T-cell (primary cell): ENCODE results near the gene PPP3R2. TPM values are rescaled to one million over a fixed set of nuclear protein-coding genes. Genes with fewer than 3 reads are reported as not detected.

ENCODE experiments used
- ATAC-seq, 4 experiments: fragments of 200-7000 bp in 3 of 4; fragments of 150-1000 bp in 1 of 4; cut with Tn5 transposase; replicated peaks in 1 of 4; 1 replicate in 3 of 4; 2 replicates in 1 of 4; pipeline ENCODE4 v1.10.0; 2021; ENCODE audit warnings: moderate library complexity in 3 of 4, mild to moderate bottlenecking in 2 of 4, moderate number of reproducible peaks in 1 of 4
- CTCF ChIA-PET, 2 donors: fragments of 300-600 bp; sonication (Branson Sonifier 250); formaldehyde crosslinking; loops; one replicate each; lab custom pipeline; 2022; ENCODE audit warnings: antibody characterized with exemption in 2 of 2; lab: Charles Lee
- POLR2A ChIA-PET, 2 donors: fragments of 300-600 bp; sonication (Branson Sonifier 250); formaldehyde crosslinking; loops; one replicate each; lab custom pipeline; 2022; ENCODE audit warnings: antibody characterized with exemption in 2 of 2; lab: Charles Lee
- DNase-seq, 35 experiments: peaks; one replicate each; pipeline versions ENCODE4 v3.0.0 to v3.0.0-alpha.2; 2013 to 2023
- H3K27ac ChIP-seq: one replicate; pipeline ENCODE4 v1.5.1; 2013; ENCODE audit warnings: low read length
- H3K27me3 ChIP-seq, 2 experiments: replicated peaks in 1 of 2; 1 replicate in 1 of 2; 2 replicates in 1 of 2; pipeline versions ENCODE4 v1.6.1 to v1.7.0; 2013; ENCODE audit warnings: low read length in 1 of 2, mixed read lengths in 1 of 2; ENCODE audit not compliant: control insufficient read depth in 2 of 2, insufficient read depth in 2 of 2; ENCODE audit errors: extremely low read depth in 1 of 2
- H3K36me3 ChIP-seq, 2 donors: 1 replicate in 1 of 2; 2 replicates in 1 of 2; pipeline versions ENCODE4 v1.6.1 to v1.7.0; 2013; ENCODE audit warnings: low read length in 1 of 2; ENCODE audit not compliant: control insufficient read depth in 2 of 2, insufficient read depth in 1 of 2; ENCODE audit errors: extremely low read depth in 1 of 2
- H3K4me1 ChIP-seq, 2 experiments: 1 replicate in 1 of 2; 2 replicates in 1 of 2; pipeline versions ENCODE4 v1.6.1 to v1.7.0; 2013; ENCODE audit warnings: low read length in 2 of 2, mixed read lengths in 1 of 2; ENCODE audit not compliant: insufficient read depth in 2 of 2, control insufficient read depth in 1 of 2; ENCODE audit errors: extremely low read depth in 1 of 2
- H3K4me3 ChIP-seq, 2 donors: 1 replicate in 1 of 2; 2 replicates in 1 of 2; pipeline versions ENCODE4 v1.5.1 to v1.7.0; 2013; ENCODE audit warnings: mild to moderate bottlenecking in 2 of 2, low read length in 1 of 2, moderate library complexity in 1 of 2; ENCODE audit not compliant: control insufficient read depth in 1 of 2; ENCODE audit errors: extremely low read depth in 1 of 2
- H3K9me3 ChIP-seq: 2 replicates; pipeline ENCODE4 v1.7.0; 2013
- H3K27ac Mint-ChIP-seq, 2 donors: one replicate each; pipeline ENCODE4 v1.8.0; 2020 to 2021; ENCODE audit warnings: mild to moderate bottlenecking in 2 of 2, mixed read lengths in 2 of 2
- H3K27me3 Mint-ChIP-seq, 2 donors: one replicate each; pipeline ENCODE4 v1.8.0; 2021 to 2022; ENCODE audit warnings: mixed read lengths in 2 of 2
- H3K36me3 Mint-ChIP-seq: one replicate; pipeline ENCODE4 v1.8.0; 2021; ENCODE audit warnings: mixed read lengths
- H3K4me1 Mint-ChIP-seq, 3 donors: one replicate each; pipeline ENCODE4 v1.8.0; 2020 to 2022; ENCODE audit warnings: mixed read lengths in 3 of 3, mild to moderate bottlenecking in 1 of 3
- H3K4me3 Mint-ChIP-seq, 3 donors: one replicate each; pipeline ENCODE4 v1.8.0; 2020 to 2022; ENCODE audit warnings: mild to moderate bottlenecking in 3 of 3, mixed read lengths in 3 of 3, moderate library complexity in 3 of 3
- H3K9me3 Mint-ChIP-seq, 3 donors: one replicate each; pipeline ENCODE4 v1.8.0; 2020 to 2022; ENCODE audit warnings: mixed read lengths in 3 of 3
- WGBS: methylation state at CpG from one replicate; pipeline ENCODE4 v1.1.5; 2013; ENCODE audit warnings: missing lambda C conversion rate; ENCODE audit not compliant: insufficient coverage; 5-methylcytosine and 5-hydroxymethylcytosine counted together
- total RNA-seq, 35 experiments: library from RNA in 6 of 35; stranded (reverse) in 6 of 35; fragments of 120-200 nt in 1 of 35; gene quantifications; one replicate each; pipeline versions ENCODE4 v1.2.1 to v1.2.4 and lab custom pipeline; 2013 to 2026

PPP3R2 gene
- total RNA-seq, 5 donors from 2014 or later (not counting 1 experiment from before 2014, with no cell fraction given), result not detected

DNA sequence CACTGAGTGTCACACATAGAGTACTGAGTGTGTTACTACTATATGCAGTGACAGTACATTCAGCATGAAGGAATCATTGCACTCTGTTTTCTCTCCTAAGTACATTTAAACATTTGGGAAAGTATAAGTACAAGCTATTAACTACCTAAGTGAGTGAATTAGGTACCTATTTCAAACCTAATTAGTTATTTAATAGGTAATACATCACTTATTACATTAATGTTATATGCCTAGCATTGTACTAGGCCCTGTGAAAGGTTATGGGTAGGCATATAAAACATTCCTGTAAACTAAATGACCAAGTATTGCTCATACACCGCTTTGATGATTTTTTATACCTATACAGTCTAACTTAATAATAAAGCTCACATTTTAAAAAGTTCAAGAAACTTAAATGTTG, 25.7 kb upstream of the PPP3R2 start:
- Mint-ChIP-seq H3K4me1 (no peaks in the 10 kb centered on the region), H3K4me3 (no peak overlapping the region), H3K27ac (no peak overlapping the region), H3K36me3 (no peaks in the 10 kb centered on the region), H3K9me3 (peaks cover 0 to 2% (median 0%) of the 10 kb centered on the region in 3 donors), H3K27me3 (peaks cover 0 to 3% of the 10 kb centered on the region in 2 donors)
- Histone ChIP-seq H3K27ac (no peak overlapping the region), H3K4me1 (no peaks in the 10 kb centered on the region), H3K36me3 (no peaks in the 10 kb centered on the region), H3K9me3 (no peaks in the 10 kb centered on the region), H3K27me3 (no peaks in the 10 kb centered on the region), H3K4me3 (no peak overlapping the region)
- no CpG with 5 or more reads among the region's 1 CpG for WGBS
- CTCF ChIA-PET, result interaction anchor here in 1 of 2 donors (0.7 kb wide), 1 partner anchor 10 kb away, joined by 3 read pairs; no protein-coding TSS in a partner anchor
- ATAC-seq (no peak), DNase-seq (no peak)
- POLR2A ChIA-PET, result no interaction called here

DNA sequence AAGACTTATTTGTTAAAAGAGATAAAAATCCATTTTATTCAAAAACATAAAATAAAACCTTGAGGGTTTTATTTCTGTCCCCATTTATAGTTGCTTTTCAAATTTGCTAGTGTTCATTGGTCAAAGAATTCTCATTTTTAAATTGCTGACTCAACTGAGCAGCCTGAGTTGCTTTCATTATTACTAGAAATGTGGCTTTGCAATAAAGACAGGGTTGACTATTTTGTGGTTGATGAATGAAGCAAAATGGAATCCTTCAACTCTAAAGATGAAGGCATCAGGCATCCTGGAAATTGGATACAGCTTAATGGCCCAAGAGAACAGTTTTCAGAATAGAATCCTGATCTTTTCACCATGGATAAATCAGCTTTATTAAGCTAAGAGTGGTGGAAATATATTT, 23.9 kb upstream of the PPP3R2 start:
- peaks cover 0 to 2% of the 10 kb centered on the region in 2 donors for H3K27me3 Mint-ChIP-seq
- no peak for ATAC-seq

DNA sequence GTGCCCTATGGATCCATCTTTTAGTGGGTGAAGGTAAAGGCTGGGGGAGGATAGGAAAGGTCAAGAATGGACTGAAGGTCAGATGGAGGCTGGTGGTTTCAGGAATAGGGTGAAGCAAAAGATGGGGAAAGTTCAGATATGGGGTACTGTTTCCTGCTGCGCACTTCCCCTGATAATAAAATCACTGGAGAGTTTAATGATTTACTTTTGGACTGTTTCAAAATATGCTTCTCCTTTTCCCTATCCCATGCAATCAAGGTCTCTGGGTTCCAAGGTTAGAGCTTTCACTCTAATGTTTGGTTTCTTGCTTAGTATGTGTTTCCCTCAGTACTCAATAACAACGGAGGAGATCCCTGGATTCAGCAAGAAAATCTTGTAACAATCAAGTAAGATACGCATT, 10.8 kb upstream of the PPP3R2 start:
- Mint-ChIP-seq H3K36me3 (no peaks in the 10 kb centered on the region), H3K27me3 (peaks cover 6 to 14% of the 10 kb centered on the region in 2 donors), H3K4me3 (no peak overlapping the region), H3K27ac (no peak overlapping the region), H3K4me1 (peaks cover 0 to 5% (median 4%) of the 10 kb centered on the region in 3 donors), H3K9me3 (no peaks in the 10 kb centered on the region)
- H3K4me1 ChIP-seq, result peaks cover 0 to 5% of the 10 kb centered on the region in 2 experiments
- CTCF ChIA-PET, result no interaction called here
- DNase-seq, result no peak
- POLR2A ChIA-PET, result no interaction called here
- H3K36me3 ChIP-seq, result no peaks in the 10 kb centered on the region
- no peak overlapping the region for H3K4me3 ChIP-seq
- no peak overlapping the region for H3K27ac ChIP-seq
- peaks cover 2 to 3% of the 10 kb centered on the region in 2 experiments for H3K27me3 ChIP-seq
- H3K9me3 ChIP-seq, result no peaks in the 10 kb centered on the region
- no CpG with 5 or more reads among the region's 3 CpGs for WGBS
- ATAC-seq, result no peak

More for the DNA sequence above, 23.9 kb upstream of the PPP3R2 start:
- no peak overlapping the region for H3K27ac ChIP-seq
- no peaks in the 10 kb centered on the region for H3K36me3 ChIP-seq
- no peaks in the 10 kb centered on the region for H3K9me3 ChIP-seq
- H3K4me3 Mint-ChIP-seq, result no peak overlapping the region
- no peaks in the 10 kb centered on the region for H3K4me1 Mint-ChIP-seq
- peaks cover 0 to 2% (median 0%) of the 10 kb centered on the region in 3 donors for H3K9me3 Mint-ChIP-seq
- no peak overlapping the region for H3K27ac Mint-ChIP-seq
- no peaks in the 10 kb centered on the region for H3K36me3 Mint-ChIP-seq
- no peak for DNase-seq
- POLR2A ChIA-PET, result interaction anchor here in 1 of 2 donors (0.7 kb wide), 1 partner anchor 16 kb away, joined by 3 read pairs; no protein-coding TSS in a partner anchor
- no peak overlapping the region for H3K4me3 ChIP-seq
- no peaks in the 10 kb centered on the region for H3K4me1 ChIP-seq
- CTCF ChIA-PET, result no interaction called here
- no peaks in the 10 kb centered on the region for H3K27me3 ChIP-seq

DNA sequence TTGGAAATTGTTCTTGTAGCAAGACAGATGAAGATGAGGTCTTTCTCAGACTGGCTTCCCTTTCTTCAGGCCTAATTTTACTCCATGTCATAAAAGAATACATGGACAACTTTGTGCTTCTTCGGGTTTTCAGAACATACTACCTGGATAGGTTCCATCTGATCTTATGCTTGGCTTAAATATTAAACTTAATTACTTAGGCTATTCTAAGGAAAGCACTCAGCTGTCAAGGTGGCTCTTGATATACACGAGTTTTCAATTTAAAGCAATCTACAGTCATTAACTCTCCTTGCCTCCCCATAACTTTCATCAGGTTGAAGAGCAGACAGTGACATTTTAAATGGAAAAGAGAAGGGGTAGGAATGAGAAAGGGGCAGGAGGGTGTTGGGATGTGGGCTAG, 9.5 kb upstream of the PPP3R2 start:
- ATAC-seq (no peak), DNase-seq (no peak)
- peaks cover 0 to 5% of the 10 kb centered on the region in 2 experiments for H3K4me1 ChIP-seq
- Mint-ChIP-seq H3K9me3 (no peaks in the 10 kb centered on the region), H3K4me3 (no peak overlapping the region), H3K27ac (no peak overlapping the region), H3K27me3 (peaks cover 6 to 18% of the 10 kb centered on the region in 2 donors), H3K4me1 (peaks cover 0 to 5% (median 4%) of the 10 kb centered on the region in 3 donors), H3K36me3 (no peaks in the 10 kb centered on the region)
- no peaks in the 10 kb centered on the region for H3K9me3 ChIP-seq
- H3K27ac ChIP-seq, result no peak overlapping the region
- no CpG with 5 or more reads among the region's 2 CpGs for WGBS
- peaks cover 2 to 3% of the 10 kb centered on the region in 2 experiments for H3K27me3 ChIP-seq
- CTCF ChIA-PET, result interaction anchor here in 1 of 2 donors (0.7 kb wide), 1 partner anchor 19 kb away, joined by 3 read pairs; no protein-coding TSS in a partner anchor
- H3K36me3 ChIP-seq, result no peaks in the 10 kb centered on the region
- POLR2A ChIA-PET, result no interaction called here
- H3K4me3 ChIP-seq, result no peak overlapping the region

DNA sequence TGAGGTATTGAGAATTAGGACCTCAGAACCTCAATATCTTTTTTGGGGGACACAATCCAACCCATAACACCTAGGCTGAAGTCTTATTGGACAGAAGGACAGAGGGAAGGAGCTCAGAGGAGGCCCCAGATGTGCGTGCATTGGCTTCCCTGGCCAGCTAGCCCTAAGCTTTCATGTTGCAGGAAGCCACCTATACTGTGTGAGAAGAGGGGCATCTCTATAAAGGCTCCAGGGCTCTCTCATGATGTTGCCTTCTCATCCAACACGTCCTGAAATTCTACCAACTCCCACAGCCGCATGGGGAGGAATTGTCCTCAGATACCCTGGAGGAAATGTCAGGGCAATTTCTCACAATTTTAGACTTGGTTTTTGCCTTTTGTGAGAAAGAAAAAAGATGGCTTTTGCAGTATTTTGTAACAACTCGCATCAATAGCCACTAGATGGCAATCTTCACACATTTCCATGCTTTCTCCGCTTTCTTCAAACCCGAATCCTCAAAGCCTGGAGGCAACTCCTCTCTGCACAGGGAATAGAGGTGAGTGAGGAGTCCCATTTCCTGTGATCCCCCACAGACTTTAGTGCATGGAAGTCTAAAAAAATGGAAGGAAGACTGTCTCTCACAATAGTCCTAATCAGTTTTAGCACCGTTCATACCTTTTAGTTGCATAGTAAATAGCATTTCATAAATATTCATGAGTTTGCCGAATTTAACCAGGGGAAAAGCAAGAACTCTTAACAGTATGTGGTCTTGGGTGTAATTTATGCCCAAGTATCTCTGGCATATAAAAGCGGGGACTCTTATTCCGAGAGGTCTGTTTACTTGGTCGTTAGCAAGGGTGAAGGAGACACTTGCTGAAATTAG, 7.4 kb upstream of the PPP3R2 start:
- no CpG with 5 or more reads among the region's 11 CpGs for WGBS
- Histone ChIP-seq H3K36me3 (no peaks in the 10 kb centered on the region), H3K27ac (no peak overlapping the region), H3K27me3 (peaks cover 2 to 3% of the 10 kb centered on the region in 2 experiments), H3K4me3 (no peak overlapping the region), H3K9me3 (no peaks in the 10 kb centered on the region), H3K4me1 (peaks cover 0 to 5% of the 10 kb centered on the region in 2 experiments)
- DNase-seq (peak in 4 of 35 experiments; percentile 2 to 52 (median 10)), ATAC-seq (peak in 1 of 4 experiments; percentile 45)
- POLR2A ChIA-PET, result interaction anchor here in 1 of 2 donors (0.8 kb wide), 1 partner anchor 14 kb away, joined by 4 read pairs; no protein-coding TSS in a partner anchor
- Mint-ChIP-seq H3K9me3 (no peaks in the 10 kb centered on the region), H3K4me1 (peaks cover 0 to 5% (median 4%) of the 10 kb centered on the region in 3 donors), H3K27me3 (peaks cover 6 to 10% of the 10 kb centered on the region in 2 donors), H3K4me3 (peak overlapping the region; percentile 35 to 54 (median 46)), H3K27ac (no peak overlapping the region), H3K36me3 (no peaks in the 10 kb centered on the region)
- CTCF ChIA-PET, result interaction anchor here in 1 of 2 donors (0.6 to 1.4 kb wide), 7 partner anchors 13 to 125 kb away, joined by 3 to 4 read pairs (median 3); no protein-coding TSS in a partner anchor

DNA sequence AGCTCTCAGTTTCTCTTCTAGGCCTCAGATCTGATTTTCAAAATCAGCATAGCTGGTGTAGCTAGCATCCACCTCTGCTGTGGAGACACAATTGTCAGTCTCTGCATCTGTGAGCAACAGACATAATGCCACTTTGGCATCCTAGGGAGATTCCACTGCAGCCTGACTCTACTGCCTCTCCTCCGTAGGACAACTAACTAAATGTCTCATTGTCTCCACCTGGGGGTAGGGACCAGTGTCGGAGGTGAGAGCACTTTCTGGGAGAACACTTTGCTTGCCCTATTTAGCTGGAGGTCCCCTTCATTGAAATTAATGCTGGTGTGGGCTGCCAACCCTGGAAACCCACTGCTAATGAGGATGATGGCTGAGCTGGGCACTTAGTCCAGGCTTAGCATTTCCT, 1.4 kb downstream of the PPP3R2 start:
- 80% methylated on average over 1 of the region's 2 CpGs for WGBS
- no peaks in the 10 kb centered on the region for H3K9me3 Mint-ChIP-seq
- H3K4me3 Mint-ChIP-seq, result no peak overlapping the region
- Histone ChIP-seq H3K36me3 (no peaks in the 10 kb centered on the region), H3K27ac (no peak overlapping the region), H3K4me1 (no peaks in the 10 kb centered on the region), H3K9me3 (no peaks in the 10 kb centered on the region), H3K27me3 (no peaks in the 10 kb centered on the region), H3K4me3 (no peak overlapping the region)
- ChIA-PET CTCF (no interaction called here), POLR2A (no interaction called here)
- no peak overlapping the region for H3K27ac Mint-ChIP-seq
- peaks cover 0 to 2% (median 0%) of the 10 kb centered on the region in 3 donors for H3K4me1 Mint-ChIP-seq
- ATAC-seq (no peak), DNase-seq (no peak)
- no peaks in the 10 kb centered on the region for H3K36me3 Mint-ChIP-seq
- H3K27me3 Mint-ChIP-seq, result peaks cover 0 to 3% of the 10 kb centered on the region in 2 donors
